H9 (cell line): ENCODE measurements around the gene SPZ1. TPM values are rescaled to one million over a fixed set of nuclear protein-coding genes. Genes with fewer than 3 reads are reported as not detected.

ENCODE experiments used
- DNase-seq: peaks from one replicate; pipeline ENCODE4 v3.0.0-alpha.2; 2017
- H2AFZ ChIP-seq: one replicate; pipeline ENCODE4 v1.6.1; 2013; ENCODE audit warnings: mild to moderate bottlenecking, low read length, control low read depth, moderate library complexity
- H2AK5ac ChIP-seq: 2 replicates; pipeline ENCODE4 v1.6.1; 2013; ENCODE audit warnings: low read length, control low read depth, mixed read lengths; ENCODE audit not compliant: insufficient read length
- H2BK120ac ChIP-seq: one replicate; pipeline ENCODE4 v1.6.1; 2013; ENCODE audit warnings: low read depth, mild to moderate bottlenecking, low read length, control low read depth, inconsistent platforms; ENCODE audit not compliant: poor library complexity, severe bottlenecking
- H2BK12ac ChIP-seq: 2 replicates; pipeline ENCODE4 v1.6.1; 2013; ENCODE audit warnings: low read length, control low read depth, mixed read lengths, low read depth; ENCODE audit not compliant: insufficient read length
- H2BK15ac ChIP-seq: 2 replicates; pipeline ENCODE4 v1.6.1; 2013; ENCODE audit warnings: low read depth, low read length, control low read depth
- H2BK20ac ChIP-seq: one replicate; pipeline ENCODE4 v1.6.1; 2013; ENCODE audit warnings: low read depth, mild to moderate bottlenecking, low read length, control low read depth, inconsistent platforms; ENCODE audit not compliant: poor library complexity, severe bottlenecking
- H2BK5ac ChIP-seq: 2 replicates; pipeline ENCODE4 v1.6.1; 2013; ENCODE audit warnings: low read length, control low read depth, mixed read lengths; ENCODE audit not compliant: insufficient read length
- H3K14ac ChIP-seq: 2 replicates; pipeline ENCODE4 v1.6.1; 2013; ENCODE audit warnings: low read length, control low read depth; ENCODE audit not compliant: insufficient read depth
- H3K18ac ChIP-seq: 2 replicates; pipeline ENCODE4 v1.6.1; 2013; ENCODE audit warnings: low read depth, mild to moderate bottlenecking, mixed read lengths, low read length, control low read depth; ENCODE audit not compliant: insufficient read length
- H3K23ac ChIP-seq: 2 replicates; pipeline ENCODE4 v1.6.1; 2013; ENCODE audit warnings: low read length, control low read depth, mixed read lengths, low read depth; ENCODE audit not compliant: insufficient read length
- H3K23me2 ChIP-seq: 2 replicates; pipeline ENCODE4 v1.6.1; 2013; ENCODE audit warnings: low read depth, mild to moderate bottlenecking, mixed read lengths, low read length, control low read depth; ENCODE audit not compliant: insufficient read length, poor library complexity, severe bottlenecking
- H3K27ac ChIP-seq: 2 replicates; pipeline ENCODE4 v1.5.1; 2013; ENCODE audit warnings: low read length, control low read depth, mixed read lengths, low read depth; ENCODE audit not compliant: insufficient read length
- H3K27me3 ChIP-seq: 2 replicates; pipeline ENCODE4 v1.6.1; 2013; ENCODE audit warnings: low read length, control low read depth, inconsistent platforms; ENCODE audit not compliant: insufficient read depth
- H3K4ac ChIP-seq: 2 replicates; pipeline ENCODE4 v1.6.1; 2013; ENCODE audit warnings: low read depth, mild to moderate bottlenecking, control low read depth, inconsistent platforms, low read length, moderate library complexity
- H3K4me1 ChIP-seq: 2 replicates; pipeline ENCODE4 v1.6.1; 2013; ENCODE audit warnings: low read length, control low read depth, inconsistent platforms; ENCODE audit not compliant: insufficient read depth
- H3K4me2 ChIP-seq: 2 replicates; pipeline ENCODE4 v1.6.1; 2013; ENCODE audit warnings: low read length, control low read depth, mixed read lengths; ENCODE audit not compliant: insufficient read length, insufficient read depth
- H3K56ac ChIP-seq: 2 replicates; pipeline ENCODE4 v1.6.1; 2013; ENCODE audit warnings: low read depth, mild to moderate bottlenecking, mixed read lengths, low read length, control low read depth; ENCODE audit not compliant: insufficient read length
- H3K79me1 ChIP-seq: 2 replicates; pipeline ENCODE4 v1.6.1; 2013; ENCODE audit warnings: low read depth, mild to moderate bottlenecking, moderate library complexity, low read length, control low read depth, inconsistent platforms; ENCODE audit not compliant: insufficient read depth, poor library complexity, severe bottlenecking
- H3K79me2 ChIP-seq: 2 replicates; pipeline ENCODE4 v1.6.1; 2013; ENCODE audit warnings: low read length, control low read depth, inconsistent platforms; ENCODE audit not compliant: insufficient read depth
- H3K9ac ChIP-seq: 2 replicates; pipeline ENCODE4 v1.6.1; 2013; ENCODE audit warnings: low read length, control low read depth, mixed read lengths; ENCODE audit not compliant: insufficient read length; ENCODE audit errors: extremely low read depth
- H3K9me3 ChIP-seq: one replicate; pipeline ENCODE4 v1.6.1; 2013; ENCODE audit warnings: low read depth, low read length, inconsistent platforms; ENCODE audit not compliant: control insufficient read depth
- H3T11ph ChIP-seq: one replicate; pipeline ENCODE4 v1.6.1; 2013; ENCODE audit warnings: mild to moderate bottlenecking, low read length, control low read depth, inconsistent platforms
- H4K20me1 ChIP-seq: one replicate; pipeline ENCODE4 v1.6.1; 2013; ENCODE audit not compliant: control insufficient read depth, insufficient read length, insufficient read depth
- H4K5ac ChIP-seq: 2 replicates; pipeline ENCODE4 v1.6.1; 2013; ENCODE audit warnings: low read depth, mild to moderate bottlenecking, mixed read lengths, low read length, control low read depth; ENCODE audit not compliant: insufficient read length
- H4K8ac ChIP-seq: replicated peaks from 2 replicates; pipeline ENCODE4 v1.6.1; 2013; ENCODE audit warnings: low read length, control low read depth, mixed read lengths, low read depth; ENCODE audit not compliant: insufficient read length
- H4K91ac ChIP-seq: 2 replicates; pipeline ENCODE4 v1.6.1; 2013; ENCODE audit warnings: low read depth, mild to moderate bottlenecking, moderate library complexity, mixed read lengths, low read length, control low read depth; ENCODE audit not compliant: insufficient read length
- H3K27ac Mint-ChIP-seq, 3 experiments: 2 replicates in 2 of 3; 3 replicates in 1 of 3; pipeline ENCODE4 v1.8.0; 2020 to 2021; ENCODE audit warnings: mixed read lengths in 3 of 3, mild to moderate bottlenecking in 1 of 3, moderate library complexity in 1 of 3
- H3K27me3 Mint-ChIP-seq: 2 replicates; pipeline ENCODE4 v1.8.0; 2021; ENCODE audit warnings: low read depth, mild to moderate bottlenecking, moderate library complexity, mixed read lengths
- H3K36me3 Mint-ChIP-seq, 3 experiments: 2 replicates in 2 of 3; 3 replicates in 1 of 3; pipeline ENCODE4 v1.8.0; 2020 to 2021; ENCODE audit warnings: low read depth in 3 of 3, mixed read lengths in 3 of 3; ENCODE audit not compliant: insufficient read depth in 1 of 3
- H3K4me1 Mint-ChIP-seq, 2 experiments: 2 replicates each; pipeline ENCODE4 v1.8.0; 2020; ENCODE audit warnings: mixed read lengths in 2 of 2
- H3K4me3 Mint-ChIP-seq, 2 experiments: 2 replicates in 1 of 2; 3 replicates in 1 of 2; pipeline ENCODE4 v1.8.0; 2020 to 2021; ENCODE audit warnings: mild to moderate bottlenecking in 2 of 2, mixed read lengths in 2 of 2, moderate library complexity in 1 of 2
- H3K9me3 Mint-ChIP-seq, 2 experiments: 2 replicates in 1 of 2; 3 replicates in 1 of 2; pipeline ENCODE4 v1.8.0; 2020; ENCODE audit warnings: mild to moderate bottlenecking in 2 of 2, mixed read lengths in 2 of 2, moderate library complexity in 1 of 2
- WGBS: extraction: QIAGEN DNeasy Blood & Tissue Kit; methylation state at CpG from one replicate; pipeline ENCODE4 v1.1.7; 2013; ENCODE audit warnings: missing lambda C conversion rate, low lambda C conversion rate, mixed read lengths; ENCODE audit not compliant: insufficient read length; ENCODE audit errors: extremely low coverage; 5-methylcytosine and 5-hydroxymethylcytosine counted together
- total RNA-seq: library from RNA; stranded (reverse); gene quantifications from 2 replicates; pipeline ENCODE4 v1.2.1, GENCODE V29; 2021
- TF ChIP-seq, protein P1 (sequence below): fragments of 200-600 bp; sonication (generic); conservative IDR thresholded peaks from 3 replicates; pipeline ENCODE4 v1.8.0; 2021; ENCODE audit warnings: antibody characterized with exemption, mild to moderate bottlenecking

SPZ1 gene
- total RNA-seq, 1 experiment from 2014 or later = not detected

GRCh38 chr5:80309871-80310665 lies 9.7 kb upstream of the SPZ1 start:
- H3K36me3 Mint-ChIP-seq = peaks cover 8 to 20% (median 9%) of the 10 kb centered on the region in 3 experiments; a peak in 6 of 7 replicates
- Histone ChIP-seq H3K79me2 (no peaks in the 10 kb centered on the region), H3K79me1 (no peaks in the 10 kb centered on the region), H3K23ac (no peak overlapping the region), H3K27me3 (no peaks in the 10 kb centered on the region), H2BK5ac (no peak overlapping the region), H3K27ac (no peak overlapping the region), H3K4ac (no peak overlapping the region), H2BK20ac (no peak overlapping the region), H2AK5ac (no peak overlapping the region), H3K18ac (no peak overlapping the region), H3K56ac (no peak overlapping the region), H3K9me3 (no peaks in the 10 kb centered on the region), H3K23me2 (no peaks in the 10 kb centered on the region), H3T11ph (no peak overlapping the region), H3K9ac (no peak overlapping the region), H4K8ac (no peak overlapping the region), H4K91ac (no peak overlapping the region), H2BK120ac (no peak overlapping the region), H2AFZ (no peak overlapping the region), H2BK15ac (no peak overlapping the region), H3K4me1 (no peaks in the 10 kb centered on the region; the same call in 1 of the 2 replicates), H4K5ac (no peak overlapping the region), H2BK12ac (no peak overlapping the region), H3K4me2 (no peak overlapping the region), H4K20me1 (no peaks in the 10 kb centered on the region), H3K14ac (no peak overlapping the region)
- DNase-seq = no peak
- peaks cover 9 to 11% of the 10 kb centered on the region in 2 experiments for H3K4me1 Mint-ChIP-seq
- TF ChIP-seq, protein P1, sequence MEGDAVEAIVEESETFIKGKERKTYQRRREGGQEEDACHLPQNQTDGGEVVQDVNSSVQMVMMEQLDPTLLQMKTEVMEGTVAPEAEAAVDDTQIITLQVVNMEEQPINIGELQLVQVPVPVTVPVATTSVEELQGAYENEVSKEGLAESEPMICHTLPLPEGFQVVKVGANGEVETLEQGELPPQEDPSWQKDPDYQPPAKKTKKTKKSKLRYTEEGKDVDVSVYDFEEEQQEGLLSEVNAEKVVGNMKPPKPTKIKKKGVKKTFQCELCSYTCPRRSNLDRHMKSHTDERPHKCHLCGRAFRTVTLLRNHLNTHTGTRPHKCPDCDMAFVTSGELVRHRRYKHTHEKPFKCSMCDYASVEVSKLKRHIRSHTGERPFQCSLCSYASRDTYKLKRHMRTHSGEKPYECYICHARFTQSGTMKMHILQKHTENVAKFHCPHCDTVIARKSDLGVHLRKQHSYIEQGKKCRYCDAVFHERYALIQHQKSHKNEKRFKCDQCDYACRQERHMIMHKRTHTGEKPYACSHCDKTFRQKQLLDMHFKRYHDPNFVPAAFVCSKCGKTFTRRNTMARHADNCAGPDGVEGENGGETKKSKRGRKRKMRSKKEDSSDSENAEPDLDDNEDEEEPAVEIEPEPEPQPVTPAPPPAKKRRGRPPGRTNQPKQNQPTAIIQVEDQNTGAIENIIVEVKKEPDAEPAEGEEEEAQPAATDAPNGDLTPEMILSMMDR = no peak
- H3K9me3 Mint-ChIP-seq = peaks cover 25 to 27% of the 10 kb centered on the region in 2 experiments
- peaks cover 1% of the 10 kb centered on the region; the same call in 1 of the 2 replicates for H3K27me3 Mint-ChIP-seq
- H3K4me3 Mint-ChIP-seq = no peak overlapping the region
- no CpG with 5 or more reads among the region's 34 CpGs for WGBS
- no peak overlapping the region; a peak in 1 of 7 replicates for H3K27ac Mint-ChIP-seq
